Measurements from ENCODE around the gene SHROOM2.
A peak's percentile ranks its signal among the peaks of the same experiment; 100 is the strongest.

Gene SHROOM2

DNA sequence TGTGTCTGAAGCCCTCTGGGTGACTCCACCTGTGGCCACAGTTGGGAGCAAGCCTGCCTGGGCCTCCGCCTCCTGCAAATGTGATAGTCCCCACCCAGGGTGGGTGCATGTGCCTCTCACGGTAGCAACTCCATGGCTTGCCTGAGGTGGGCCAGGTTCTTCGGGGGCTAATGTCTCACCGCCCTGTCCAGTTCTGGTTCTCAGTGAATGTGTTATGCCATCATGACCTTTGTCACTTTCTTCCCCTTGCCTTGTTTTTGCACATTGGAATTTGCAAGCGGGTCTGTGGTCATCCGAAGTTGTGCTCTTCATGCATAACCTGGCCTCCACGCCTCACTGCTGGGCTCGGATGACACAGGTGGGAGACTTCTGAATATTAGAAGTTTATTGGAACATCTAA is 39.7 kb downstream of the SHROOM2 start:
- TF ChIP-seq, protein P1, sequence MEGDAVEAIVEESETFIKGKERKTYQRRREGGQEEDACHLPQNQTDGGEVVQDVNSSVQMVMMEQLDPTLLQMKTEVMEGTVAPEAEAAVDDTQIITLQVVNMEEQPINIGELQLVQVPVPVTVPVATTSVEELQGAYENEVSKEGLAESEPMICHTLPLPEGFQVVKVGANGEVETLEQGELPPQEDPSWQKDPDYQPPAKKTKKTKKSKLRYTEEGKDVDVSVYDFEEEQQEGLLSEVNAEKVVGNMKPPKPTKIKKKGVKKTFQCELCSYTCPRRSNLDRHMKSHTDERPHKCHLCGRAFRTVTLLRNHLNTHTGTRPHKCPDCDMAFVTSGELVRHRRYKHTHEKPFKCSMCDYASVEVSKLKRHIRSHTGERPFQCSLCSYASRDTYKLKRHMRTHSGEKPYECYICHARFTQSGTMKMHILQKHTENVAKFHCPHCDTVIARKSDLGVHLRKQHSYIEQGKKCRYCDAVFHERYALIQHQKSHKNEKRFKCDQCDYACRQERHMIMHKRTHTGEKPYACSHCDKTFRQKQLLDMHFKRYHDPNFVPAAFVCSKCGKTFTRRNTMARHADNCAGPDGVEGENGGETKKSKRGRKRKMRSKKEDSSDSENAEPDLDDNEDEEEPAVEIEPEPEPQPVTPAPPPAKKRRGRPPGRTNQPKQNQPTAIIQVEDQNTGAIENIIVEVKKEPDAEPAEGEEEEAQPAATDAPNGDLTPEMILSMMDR (conservative IDR thresholded peaks at IDR 0.05; ENCODE audit: low read depth), result no peak
- no peak for DNase-seq (ENCODE audit: low spot score)
- no peak overlapping the region for H3K27ac ChIP-seq
- POLR2A ChIA-PET (ENCODE audit: low non-redundant PET), result no interaction called here
- CTCF ChIA-PET, result interaction anchor here (0.7 kb wide), 1 partner anchor 67 kb away, joined by 4 read pairs; no protein-coding TSS in a partner anchor

DNA sequence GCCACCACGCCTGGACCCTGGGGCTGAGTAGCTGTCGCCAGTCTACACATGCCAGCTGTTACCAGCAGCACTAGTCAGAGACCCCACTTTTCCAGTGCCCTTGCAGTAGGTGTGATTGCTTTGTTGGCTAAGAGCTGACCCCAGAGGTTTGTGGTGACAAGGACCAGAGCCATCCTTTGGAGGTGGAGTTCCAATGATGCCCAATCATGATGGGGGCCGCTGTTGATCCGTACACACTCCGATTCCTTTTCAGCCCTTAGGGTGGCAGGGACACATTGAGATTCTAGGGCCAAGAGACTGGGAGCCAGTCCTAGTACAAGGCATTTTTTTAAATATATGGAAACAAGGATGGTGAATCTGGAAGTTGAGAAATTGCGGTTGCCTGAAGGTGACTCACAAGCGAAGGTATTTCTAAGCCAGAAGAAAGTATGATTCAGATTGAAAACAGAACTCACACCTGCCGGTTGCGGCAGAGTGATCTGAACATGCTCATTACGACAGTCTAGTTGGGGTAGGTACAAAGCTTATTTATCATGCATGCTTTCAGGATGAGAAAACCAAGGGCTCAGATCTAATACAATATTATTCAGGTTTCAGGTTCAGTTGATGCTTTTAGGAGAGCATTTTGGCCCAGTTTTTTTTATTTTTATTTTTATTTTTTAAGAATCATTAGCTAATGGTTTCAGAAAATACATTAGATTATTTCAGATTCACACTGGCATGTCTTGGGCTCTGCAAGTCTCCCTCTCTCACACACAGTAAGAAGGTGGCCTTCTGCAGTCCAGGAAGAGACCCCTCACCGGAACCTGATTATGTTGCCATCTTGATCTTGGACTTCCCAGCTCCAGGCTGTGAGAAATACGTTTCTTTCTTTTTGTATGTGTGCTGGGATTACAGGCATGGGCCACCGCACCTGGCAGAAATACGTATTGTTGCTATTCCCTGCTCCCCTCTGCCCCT is 43.4 kb downstream of the SHROOM2 start:
- POLR2A ChIA-PET (ENCODE audit: low non-redundant PET), result no interaction called here
- CTCF ChIA-PET, result interaction anchor here (0.7 kb wide), 1 partner anchor 64 kb away, joined by 3 read pairs; no protein-coding TSS in a partner anchor
- DNase-seq (ENCODE audit: low spot score), result peak; percentile 73
- TF ChIP-seq, protein P1 (conservative IDR thresholded peaks at IDR 0.05; ENCODE audit: low read depth), result no peak
- peak overlapping the region; percentile 88 for H3K27ac ChIP-seq

DNA sequence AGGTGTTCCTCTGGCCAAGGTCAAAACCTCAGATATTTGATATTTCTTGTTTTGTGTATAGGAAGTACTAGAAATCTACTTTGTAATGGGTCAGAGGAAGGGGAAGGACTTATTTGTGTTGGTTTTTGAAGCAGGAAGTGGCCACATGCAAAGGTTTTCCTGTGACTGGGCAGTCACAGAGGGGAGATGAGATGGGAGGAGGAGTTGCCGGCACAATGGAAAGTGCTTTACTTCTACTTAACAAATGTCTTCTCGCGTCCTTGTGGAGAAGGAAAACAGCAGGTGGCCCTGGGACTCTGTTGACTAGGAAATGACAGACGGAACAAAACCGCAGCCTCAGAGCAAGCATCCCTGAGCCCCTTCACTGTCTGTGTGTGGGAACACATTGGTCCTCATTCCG is 46.6 kb downstream of the SHROOM2 start:
- TF ChIP-seq, protein P1 (conservative IDR thresholded peaks at IDR 0.05; ENCODE audit: low read depth), result no peak

DNA sequence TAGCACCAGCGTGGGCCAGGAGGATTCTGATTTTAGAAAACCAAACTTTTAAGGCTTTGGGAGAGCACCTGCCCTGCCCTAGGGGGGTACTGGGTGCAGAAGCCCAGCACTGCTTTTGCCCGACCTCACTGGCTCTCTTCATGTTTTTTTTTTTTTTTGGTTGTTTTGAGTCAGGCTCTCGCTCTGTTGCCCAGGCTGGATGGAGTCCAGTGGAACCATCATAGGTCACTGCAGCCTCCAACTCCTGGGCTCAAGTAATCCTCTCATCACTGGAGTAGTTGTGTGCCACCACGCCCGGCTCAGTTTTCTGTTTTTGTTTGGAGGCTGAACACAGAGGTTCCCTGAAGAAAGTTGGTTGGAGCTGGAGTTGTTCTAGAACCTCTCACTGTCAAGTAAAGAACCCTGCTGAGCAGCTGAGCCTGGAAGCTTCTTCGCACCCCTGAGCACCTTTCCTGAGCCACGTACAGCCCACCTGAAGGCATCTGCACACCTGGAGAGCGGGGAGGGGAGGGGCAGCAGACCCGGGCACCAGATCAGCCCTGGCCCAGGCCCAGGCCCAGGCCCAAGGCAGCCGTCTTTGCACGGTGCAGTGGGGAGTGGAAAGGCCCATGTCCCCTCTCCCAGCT is 49.5 kb downstream of the SHROOM2 start:
- no peak for DNase-seq (ENCODE audit: low spot score)
- TF ChIP-seq, protein P1 (conservative IDR thresholded peaks at IDR 0.05; ENCODE audit: low read depth), result no peak
- ChIA-PET CTCF (no interaction called here), POLR2A (ENCODE audit: low non-redundant PET) (interaction anchor here (0.7 kb wide), 1 partner anchor 22 kb away, joined by 3 read pairs; no protein-coding TSS in a partner anchor)
- H3K27ac ChIP-seq, result no peak overlapping the region

More for the DNA sequence above, 46.6 kb downstream of the SHROOM2 start:
- ChIA-PET CTCF (no interaction called here), POLR2A (ENCODE audit: low non-redundant PET) (no interaction called here)
- DNase-seq (ENCODE audit: low spot score), result no peak
- no peak overlapping the region for H3K27ac ChIP-seq

DNA sequence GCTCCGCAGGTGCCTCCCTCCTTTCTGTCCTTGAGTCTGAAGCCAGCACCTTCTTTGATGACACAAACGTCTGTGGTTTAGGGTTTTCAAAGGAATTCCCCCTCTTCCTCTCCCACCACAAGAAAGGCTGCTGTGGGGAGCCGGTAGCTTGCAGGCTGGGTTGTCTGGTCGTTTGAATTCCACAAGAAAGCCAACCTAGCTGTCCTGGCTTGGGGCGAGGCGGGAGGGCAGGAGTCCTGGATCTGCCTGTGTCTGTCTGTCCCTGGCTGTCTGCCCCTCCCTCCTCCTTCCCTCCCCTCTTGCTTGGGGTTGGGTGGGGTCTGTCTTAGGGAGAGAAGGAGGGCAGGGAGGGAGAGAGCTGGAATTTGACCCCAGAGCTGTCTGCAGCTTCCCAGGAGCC is 56.3 kb downstream of the SHROOM2 start:
- TF ChIP-seq, protein P1 (conservative IDR thresholded peaks at IDR 0.05; ENCODE audit: low read depth), result no peak
- ChIA-PET POLR2A (ENCODE audit: low non-redundant PET) (no interaction called here), CTCF (no interaction called here)
- H3K27ac ChIP-seq, result no peak overlapping the region
- no peak for DNase-seq (ENCODE audit: low spot score)

DNA sequence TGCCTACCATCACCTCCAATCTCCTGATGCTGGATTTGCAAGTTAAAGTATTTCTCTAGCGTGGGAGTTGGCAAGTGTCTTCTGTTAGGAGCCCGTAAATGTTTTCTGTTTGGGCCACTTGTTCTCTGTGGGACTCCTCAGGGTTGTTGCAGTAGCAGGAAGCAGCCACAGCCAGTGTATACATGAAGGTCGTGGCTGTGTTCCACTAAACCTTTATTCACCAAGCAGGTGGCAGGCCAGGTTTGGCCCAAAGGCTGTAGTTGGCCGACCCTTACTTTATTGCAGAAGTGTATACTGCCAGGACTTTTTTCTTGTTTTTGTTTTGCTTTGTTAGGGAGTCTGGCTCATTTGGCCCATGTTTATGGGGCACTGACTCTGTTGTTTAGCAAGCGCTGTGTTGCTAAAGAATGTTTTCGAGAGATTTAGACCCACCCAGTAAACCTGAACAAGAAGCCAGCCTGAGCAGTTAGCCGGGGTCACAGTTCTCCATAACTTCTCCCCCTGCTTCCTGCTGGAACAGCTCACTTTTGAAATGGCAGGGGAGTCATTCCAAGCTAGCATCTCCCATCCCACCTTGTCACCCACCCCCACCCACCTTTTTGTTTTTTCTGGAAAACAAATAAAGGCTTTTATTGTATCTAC is 58.8 kb downstream of the SHROOM2 start:
- TF ChIP-seq, protein P1 (conservative IDR thresholded peaks at IDR 0.05; ENCODE audit: low read depth), result no peak
- no peak overlapping the region for H3K27ac ChIP-seq
- DNase-seq (ENCODE audit: low spot score), result no peak
- ChIA-PET CTCF (no interaction called here), POLR2A (ENCODE audit: low non-redundant PET) (no interaction called here)

Measured in RWPE1 (cell line).